Endothelial cell of umbilical vein (primary cell): Measurements from ENCODE around the gene MORN5. TPM values are rescaled to one million over a fixed set of nuclear protein-coding genes. Genes with fewer than 3 reads are reported as not detected.

Experiments used
- BruUV-seq: library from RNA; stranded (reverse); fragments of 400-500 nt; replicated peaks from 2 replicates; lab custom pipeline; 2021; lab: Mats Ljungman, UMichigan
- CTCF ChIA-PET: fragments of 300-600, 350-600 bp; sonication (Branson Sonifier 250); formaldehyde crosslinking; loops from one replicate; lab custom pipeline; 2021; ENCODE audit warnings: antibody characterized with exemption, inconsistent platforms; lab: Charles Lee
- POLR2A ChIA-PET: fragments of 300-600, 350-600 bp; sonication (Branson Sonifier 250); formaldehyde crosslinking; loops from one replicate; lab custom pipeline; 2021; ENCODE audit warnings: antibody characterized with exemption, inconsistent platforms; lab: Charles Lee
- DNase-seq: peaks from one replicate; pipeline ENCODE4 v3.0.0-alpha.2; 2011; ENCODE audit warnings: low read depth, low spot score
- FAIRE-seq: peaks from 2 replicates; lab custom pipeline; 2011; peaks lifted over from hg19 to GRCh38; lab: Jason Lieb, UNC
- H2AFZ ChIP-seq: 2 replicates; pipeline ENCODE4 v1.6.0; 2012; ENCODE audit warnings: low read depth, low read length, control low read depth, inconsistent platforms
- H3K27ac ChIP-seq: 2 replicates; pipeline ENCODE4 v1.5.1; 2011; ENCODE audit warnings: low read depth, mild to moderate bottlenecking, control low read depth, low read length, moderate library complexity; ENCODE audit not compliant: insufficient read depth
- H3K27me3 ChIP-seq, 2 experiments: 2 replicates each; pipeline versions ENCODE4 v1.6.0 to v1.6.1; 2011; ENCODE audit warnings: low read length in 2 of 2, mixed read lengths in 1 of 2; ENCODE audit not compliant: control insufficient read depth in 2 of 2, insufficient read depth in 2 of 2
- H3K36me3 ChIP-seq, 2 experiments: 2 replicates in 1 of 2; 3 replicates in 1 of 2; pipeline ENCODE4 v1.5.1; 2011; ENCODE audit warnings: low read length in 2 of 2, mild to moderate bottlenecking in 1 of 2, moderate library complexity in 1 of 2; ENCODE audit not compliant: control insufficient read depth in 2 of 2, insufficient read depth in 2 of 2; ENCODE audit errors: extremely low read depth in 1 of 2
- H3K4me1 ChIP-seq: 3 replicates; pipeline ENCODE4 v1.5.1; 2011; ENCODE audit warnings: mild to moderate bottlenecking, low read length; ENCODE audit not compliant: control insufficient read depth, insufficient read depth; ENCODE audit errors: extremely low read depth
- H3K4me2 ChIP-seq: 2 replicates; pipeline ENCODE4 v1.6.1; 2011; ENCODE audit warnings: low read length, control low read depth, mixed read lengths; ENCODE audit not compliant: insufficient read depth
- H3K4me3 ChIP-seq, 3 experiments: fragments of 200-600 bp in 1 of 3; sonication (generic), shearing (Covaris generic) in 1 of 3; replicated peaks in 1 of 3; 2 replicates each; pipeline ENCODE4 v1.5.1; 2011 to 2016; ENCODE audit warnings: control low read depth in 3 of 3, low read length in 3 of 3, mild to moderate bottlenecking in 2 of 3, inconsistent platforms in 1 of 3, low read depth in 1 of 3, moderate library complexity in 1 of 3; ENCODE audit not compliant: insufficient read depth in 1 of 3
- H3K79me2 ChIP-seq: 2 replicates; pipeline ENCODE4 v1.6.0; 2012; ENCODE audit warnings: low read length, inconsistent platforms; ENCODE audit not compliant: control insufficient read depth, insufficient read depth
- H3K9ac ChIP-seq: replicated peaks from 2 replicates; pipeline ENCODE3; 2011; ENCODE audit warnings: low read length, control low read depth; ENCODE audit not compliant: insufficient read depth; ENCODE audit errors: extremely low read depth
- H3K9me1 ChIP-seq: replicated peaks from 3 replicates; pipeline ENCODE4 v1.6.0; 2011; ENCODE audit warnings: mild to moderate bottlenecking, low read length; ENCODE audit not compliant: control insufficient read depth, insufficient read depth; ENCODE audit errors: extremely low read depth
- H3K9me3 ChIP-seq: replicated peaks from 2 replicates; pipeline ENCODE4 v1.5.1; 2012; ENCODE audit warnings: low read length, inconsistent platforms; ENCODE audit not compliant: control insufficient read depth, insufficient read depth
- H4K20me1 ChIP-seq: replicated peaks from 2 replicates; pipeline ENCODE3; 2011; ENCODE audit warnings: mild to moderate bottlenecking, low read length; ENCODE audit not compliant: control insufficient read depth, insufficient read depth; ENCODE audit errors: extremely low read depth
- EZH2 ChIP-seq: IDR thresholded peaks from 2 replicates; pipeline ENCODE4 v1.6.1; 2012; ENCODE audit warnings: borderline replicate concordance, low read depth, mild to moderate bottlenecking, moderate library complexity, low read length, inconsistent platforms; ENCODE audit not compliant: severe bottlenecking
- FOS ChIP-seq: IDR thresholded peaks from 2 replicates; pipeline ENCODE4 v1.6.1; 2011; ENCODE audit warnings: mild to moderate bottlenecking, low read length, moderate library complexity, borderline replicate concordance; ENCODE audit not compliant: insufficient read depth
- GATA2 ChIP-seq: IDR thresholded peaks from 2 replicates; pipeline ENCODE4 v1.7.0; 2011; ENCODE audit warnings: low read depth, mild to moderate bottlenecking, moderate library complexity, mixed read lengths, low read length; ENCODE audit not compliant: insufficient read length, insufficient read depth
- JUN ChIP-seq: IDR thresholded peaks from 2 replicates; pipeline ENCODE4 v1.6.1; 2011; ENCODE audit warnings: borderline replicate concordance, low read depth; ENCODE audit not compliant: insufficient read length, insufficient read depth
- MYC ChIP-seq: IDR thresholded peaks from one replicate; pipeline ENCODE4 v1.6.1; 2011; ENCODE audit warnings: mild to moderate bottlenecking, low read depth, low read length
- POLR2A ChIP-seq: IDR thresholded peaks from 2 replicates; pipeline ENCODE4 v1.6.1; 2012; ENCODE audit warnings: low read depth, mild to moderate bottlenecking, control low read depth, low read length
- POLR2AphosphoS5 ChIP-seq: IDR thresholded peaks from 2 replicates; pipeline ENCODE4 v1.6.1; 2012; ENCODE audit warnings: low read depth, mild to moderate bottlenecking, control low read depth, low read length, moderate library complexity; ENCODE audit not compliant: insufficient read depth
- dilution Hi-C: fragments of 300-500 bp; cut with MboI; formaldehyde crosslinking; loops from one replicate; pipeline ENCODE4 v1.15.0; 2019; ENCODE audit warnings: low sequenced_read_pairs; ENCODE audit not compliant: extremely low pct_ligation_motif_present
- intact Hi-C: fragments of 100-400 bp; cut with micrococcal nuclease; formaldehyde crosslinking; loops from one replicate; pipeline ENCODE4 v1.10.0; 2022
- polyA plus RNA-seq, 4 experiments: library from polyadenylated mRNA; depleted of rRNA in 3 of 4; stranded (reverse) in 3 of 4; unstranded in 1 of 4; fragments of >200 nt; gene quantifications; 2 replicates each; pipeline versions ENCODE4 v1.2.1 to v1.2.3, GENCODE V29; 2011 to 2012; ENCODE audit warnings: missing spikeins in 1 of 4
- total RNA-seq: library from RNA; stranded (reverse); gene quantifications from 2 replicates; pipeline ENCODE4 v1.2.3, GENCODE V29; 2021
- TF ChIP-seq, protein P1 (sequence below): IDR thresholded peaks from 2 replicates; pipeline ENCODE4 v1.6.1; 2011; ENCODE audit not compliant: insufficient read depth, insufficient read length
- TF ChIP-seq, protein P2 (sequence below), 2 donors: IDR thresholded peaks; 1 replicate in 1 of 2; 2 replicates in 1 of 2; pipeline ENCODE4 v1.5.1; 2011; ENCODE audit warnings: low read length in 2 of 2, mild to moderate bottlenecking in 2 of 2, moderate library complexity in 2 of 2, control low read depth in 1 of 2, inconsistent platforms in 1 of 2, low read depth in 1 of 2; ENCODE audit not compliant: insufficient read depth in 1 of 2; ENCODE audit errors: extremely low read depth in 1 of 2

The MORN5 gene
- total and polyA plus RNA-seq, 2 donors (not counting 3 experiments of a cell fraction or from before 2014, with no cell fraction given), result not detected

DNA sequence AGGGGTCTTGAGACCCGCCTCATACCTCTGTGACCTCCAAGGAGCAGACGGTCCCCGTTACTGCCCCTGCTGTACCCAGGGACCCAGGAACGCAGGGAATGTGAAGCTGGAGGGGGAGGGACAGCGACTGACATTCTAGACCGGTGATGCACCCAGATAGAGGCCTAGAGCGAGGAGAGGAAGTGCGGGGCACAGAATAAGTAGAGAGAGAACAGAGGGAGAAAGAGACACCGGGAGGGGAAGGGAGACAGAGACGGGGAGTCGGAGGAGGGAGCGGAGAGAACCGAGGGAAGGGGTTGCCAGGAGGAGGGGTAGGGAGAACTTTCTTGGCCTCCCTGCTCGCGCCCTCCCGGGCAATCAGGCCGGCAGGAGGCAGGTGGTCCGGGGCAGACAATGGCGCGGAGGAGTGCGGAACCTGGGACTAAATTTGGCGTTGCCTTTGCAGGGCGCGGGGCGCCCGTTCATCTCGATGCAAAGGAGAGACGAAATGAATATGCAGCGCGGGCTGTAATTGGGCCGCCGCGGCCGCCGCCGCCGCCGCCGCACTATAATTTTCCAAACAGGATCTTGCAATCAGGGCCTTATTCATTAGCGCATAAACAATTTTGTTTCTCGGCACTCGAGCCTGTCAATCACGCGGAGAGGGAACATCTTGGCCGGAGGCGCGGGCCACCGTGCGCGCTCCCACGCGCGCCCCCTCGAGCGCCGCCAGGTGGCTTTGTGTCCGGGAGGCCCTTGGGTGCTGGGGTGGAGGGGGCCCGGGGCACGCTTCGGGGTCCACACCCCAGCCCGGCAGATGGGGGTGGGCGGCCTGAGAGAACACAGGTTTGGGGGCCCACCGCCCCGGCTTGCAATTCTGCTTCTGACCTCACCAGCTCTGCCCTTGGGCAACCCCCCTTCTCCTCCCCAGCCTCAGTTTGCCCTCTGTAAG, 33.1 kb upstream of the MORN5 start:
- intact Hi-C loops (no loop called here), dilution Hi-C loops (no loop called here)
- no peak overlapping the region for H3K27ac ChIP-seq
- ChIA-PET CTCF (interaction anchor here (0.5 to 14.3 kb wide), 19 partner anchors 17 to 685 kb away, joined by 3 to 576 read pairs (median 10); partner anchors contain the start of genes MRRF, RBM18 and TTLL11), POLR2A (interaction anchor here (1.2 kb wide), 1 partner anchor 693 kb away, joined by 3 read pairs; no protein-coding TSS in a partner anchor)
- H4K20me1 ChIP-seq, result no peaks in the 10 kb centered on the region
- H3K4me1 ChIP-seq, result peaks cover 20% of the 10 kb centered on the region
- H2AFZ ChIP-seq, result no peak overlapping the region
- H3K27me3 ChIP-seq, result no peaks in the 10 kb centered on the region
- no peaks in the 10 kb centered on the region for H3K9me3 ChIP-seq
- H3K9me1 ChIP-seq, result no peaks in the 10 kb centered on the region
- FAIRE-seq (no peak), DNase-seq (no peak)
- H3K36me3 ChIP-seq, result no peaks in the 10 kb centered on the region
- no TSS peak for BruUV-seq
- H3K4me3 ChIP-seq, result no peak overlapping the region
- H3K9ac ChIP-seq, result no peak overlapping the region
- no peaks in the 10 kb centered on the region for H3K79me2 ChIP-seq
- TF ChIP-seq MYC (no peak), EZH2 (no peak), POLR2AphosphoS5 (no peak), POLR2A (no peak), JUN (no peak), FOS (no peak), GATA2 (no peak)
- TF ChIP-seq, protein P1, sequence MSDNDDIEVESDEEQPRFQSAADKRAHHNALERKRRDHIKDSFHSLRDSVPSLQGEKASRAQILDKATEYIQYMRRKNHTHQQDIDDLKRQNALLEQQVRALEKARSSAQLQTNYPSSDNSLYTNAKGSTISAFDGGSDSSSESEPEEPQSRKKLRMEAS, result no peak
- TF ChIP-seq, protein P2, sequence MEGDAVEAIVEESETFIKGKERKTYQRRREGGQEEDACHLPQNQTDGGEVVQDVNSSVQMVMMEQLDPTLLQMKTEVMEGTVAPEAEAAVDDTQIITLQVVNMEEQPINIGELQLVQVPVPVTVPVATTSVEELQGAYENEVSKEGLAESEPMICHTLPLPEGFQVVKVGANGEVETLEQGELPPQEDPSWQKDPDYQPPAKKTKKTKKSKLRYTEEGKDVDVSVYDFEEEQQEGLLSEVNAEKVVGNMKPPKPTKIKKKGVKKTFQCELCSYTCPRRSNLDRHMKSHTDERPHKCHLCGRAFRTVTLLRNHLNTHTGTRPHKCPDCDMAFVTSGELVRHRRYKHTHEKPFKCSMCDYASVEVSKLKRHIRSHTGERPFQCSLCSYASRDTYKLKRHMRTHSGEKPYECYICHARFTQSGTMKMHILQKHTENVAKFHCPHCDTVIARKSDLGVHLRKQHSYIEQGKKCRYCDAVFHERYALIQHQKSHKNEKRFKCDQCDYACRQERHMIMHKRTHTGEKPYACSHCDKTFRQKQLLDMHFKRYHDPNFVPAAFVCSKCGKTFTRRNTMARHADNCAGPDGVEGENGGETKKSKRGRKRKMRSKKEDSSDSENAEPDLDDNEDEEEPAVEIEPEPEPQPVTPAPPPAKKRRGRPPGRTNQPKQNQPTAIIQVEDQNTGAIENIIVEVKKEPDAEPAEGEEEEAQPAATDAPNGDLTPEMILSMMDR (IDR thresholded peaks at IDR 0.05; ENCODE audit: extremely low read depth in 1 of 2, insufficient read depth in 1 of 2, low read depth in 1 of 2, low read length in 2 of 2), result no peak
- H3K4me2 ChIP-seq, result no peak overlapping the region
